HEK293 (cell line): ENCODE measurements around the gene GALR2.

Experiments
- CTCF ChIA-PET: fragments of 350-600 bp; formaldehyde crosslinking; extraction: SDS; loops from one replicate; lab custom pipeline; 2021; ENCODE audit warnings: antibody characterized with exemption; lab: Yijun Ruan, JAX
- POLR2A ChIA-PET: fragments of 300-600 bp; formaldehyde crosslinking; extraction: SDS; loops from one replicate; lab custom pipeline; 2020; ENCODE audit warnings: antibody characterized with exemption, inconsistent platforms; lab: Yijun Ruan, JAX
- H3K27ac ChIP-seq: fragments of 200-500 bp; sonication (Bioruptor generic); 2 replicates; pipeline ENCODE4 v1.5.1; 2014; ENCODE audit warnings: low read depth, low read length, control low read depth, inconsistent platforms; ENCODE audit errors: extremely low read depth
- H3K36me3 ChIP-seq, 2 experiments: fragments of 200-500 bp in 1 of 2; sonication (Bioruptor generic) in 1 of 2; 1 replicate in 1 of 2; 2 replicates in 1 of 2; pipeline ENCODE4 v1.5.1; 2014 to 2017; ENCODE audit warnings: inconsistent platforms in 2 of 2, low read length in 2 of 2; ENCODE audit not compliant: control insufficient read depth in 2 of 2, insufficient read depth in 1 of 2
- H3K4me1 ChIP-seq: fragments of 200-500 bp; sonication (Bioruptor generic); 2 replicates; pipeline ENCODE4 v1.5.1; 2014; ENCODE audit warnings: mild to moderate bottlenecking, low read length, inconsistent platforms; ENCODE audit not compliant: control insufficient read depth, insufficient read depth
- H3K4me3 ChIP-seq: 2 replicates; pipeline ENCODE4 v1.5.1; 2011; ENCODE audit warnings: low read depth, mild to moderate bottlenecking, control low read depth, low read length, moderate library complexity
- H3K9me3 ChIP-seq: fragments of 200-500 bp; sonication (Bioruptor generic); 2 replicates; pipeline ENCODE4 v1.5.1; 2014; ENCODE audit warnings: low read depth, low read length, inconsistent platforms; ENCODE audit not compliant: control insufficient read depth, insufficient read depth
- BCL6B ChIP-seq: fragments of 450-650 bp; formaldehyde crosslinking; IDR thresholded peaks from 2 replicates; pipeline ENCODE4 v1.5.1; 2017; ENCODE audit warnings: missing biosample characterization, missing genetic modification characterization
- EGR2 ChIP-seq: fragments of 450-650 bp; formaldehyde crosslinking; IDR thresholded peaks from 2 replicates; pipeline ENCODE4 v1.5.1; 2016; ENCODE audit warnings: low read depth, missing biosample characterization, missing genetic modification characterization
- GLIS2 ChIP-seq: fragments of 450-650 bp; formaldehyde crosslinking; IDR thresholded peaks from 2 replicates; pipeline ENCODE4 v1.5.1; 2016; ENCODE audit warnings: missing biosample characterization, missing genetic modification characterization
- HOXD13 ChIP-seq: sonication (generic); formaldehyde crosslinking; IDR thresholded peaks from 2 replicates; pipeline ENCODE4 v1.8.0; 2022; ENCODE audit warnings: missing genetic modification reagents, borderline replicate concordance
- KLF1 ChIP-seq: fragments of 450-650 bp; formaldehyde crosslinking; IDR thresholded peaks from 2 replicates; pipeline ENCODE4 v1.5.1; 2016; ENCODE audit warnings: missing biosample characterization, missing genetic modification characterization
- KLF10 ChIP-seq: fragments of 450-650 bp; IDR thresholded peaks from 2 replicates; pipeline ENCODE4 v1.5.1; 2018; ENCODE audit warnings: missing biosample characterization, mild to moderate bottlenecking, missing genetic modification characterization
- SALL2 ChIP-seq: fragments of 450-650 bp; formaldehyde crosslinking; IDR thresholded peaks from 2 replicates; pipeline ENCODE4 v1.5.0; 2017; ENCODE audit warnings: missing biosample characterization, mild to moderate bottlenecking, missing genetic modification characterization, borderline replicate concordance
- SETDB1 ChIP-seq: IDR thresholded peaks from one replicate; pipeline ENCODE4 v1.6.1; 2017; ENCODE audit warnings: mild to moderate bottlenecking, low read length, moderate library complexity, mixed read lengths; ENCODE audit not compliant: insufficient read length
- ZFP69B ChIP-seq: fragments of 450-650 bp; formaldehyde crosslinking; IDR thresholded peaks from 2 replicates; pipeline ENCODE4 v1.5.1; 2016; ENCODE audit warnings: missing biosample characterization, missing genetic modification characterization
- ZNF10 ChIP-seq: fragments of 450-650 bp; formaldehyde crosslinking; IDR thresholded peaks from 2 replicates; pipeline ENCODE4 v1.5.1; 2017; ENCODE audit warnings: missing biosample characterization, missing genetic modification characterization
- ZNF394 ChIP-seq: fragments of 450-650 bp; formaldehyde crosslinking; IDR thresholded peaks from 2 replicates; pipeline ENCODE4 v1.5.1; 2016; ENCODE audit warnings: missing biosample characterization, missing genetic modification characterization, mild to moderate bottlenecking, moderate library complexity, borderline replicate concordance
- ZNF449 ChIP-seq: fragments of 450-650 bp; formaldehyde crosslinking; IDR thresholded peaks from 2 replicates; pipeline ENCODE4 v1.5.1; 2017; ENCODE audit warnings: missing biosample characterization, mild to moderate bottlenecking, missing genetic modification characterization, moderate library complexity
- ZNF654 ChIP-seq: fragments of 450-650 bp; formaldehyde crosslinking; IDR thresholded peaks from 2 replicates; pipeline ENCODE4 v1.5.1; 2016; ENCODE audit warnings: low read depth, missing biosample characterization, missing genetic modification characterization
- ZNF670 ChIP-seq: fragments of 450-650 bp; formaldehyde crosslinking; IDR thresholded peaks from 2 replicates; pipeline ENCODE4 v1.5.1; 2016; ENCODE audit warnings: missing biosample characterization, missing genetic modification characterization, low read depth
- ZNF677 ChIP-seq: fragments of 450-650 bp; IDR thresholded peaks from 2 replicates; pipeline ENCODE4 v1.5.0; 2018; ENCODE audit warnings: missing biosample characterization, mild to moderate bottlenecking, missing genetic modification characterization, moderate library complexity
- ZNF830 ChIP-seq: fragments of 450-650 bp; IDR thresholded peaks from 2 replicates; pipeline ENCODE4 v1.5.0; 2018; ENCODE audit warnings: missing biosample characterization, missing genetic modification characterization, low read depth, mild to moderate bottlenecking, moderate library complexity
- ZSCAN4 ChIP-seq: fragments of 450-650 bp; formaldehyde crosslinking; IDR thresholded peaks from 2 replicates; pipeline ENCODE4 v1.5.1; 2017; ENCODE audit warnings: missing biosample characterization, missing genetic modification characterization
- TF ChIP-seq, protein P1 (sequence below): fragments of 450-650 bp; formaldehyde crosslinking; IDR thresholded peaks from 2 replicates; pipeline ENCODE4 v1.5.1; 2016; ENCODE audit warnings: missing biosample characterization, missing genetic modification characterization, borderline replicate concordance
- TF ChIP-seq, protein P2 (sequence below): fragments of 450-650 bp; formaldehyde crosslinking; IDR thresholded peaks from 2 replicates; pipeline ENCODE4 v1.5.1; 2016; ENCODE audit warnings: missing biosample characterization, missing genetic modification characterization, low read depth
- TF ChIP-seq, protein P3 (sequence below): fragments of 450-650 bp; formaldehyde crosslinking; IDR thresholded peaks from 2 replicates; pipeline ENCODE4 v1.5.1; 2016; ENCODE audit warnings: missing biosample characterization, missing genetic modification characterization
- TF ChIP-seq, protein P4 (sequence below): fragments of 450-650 bp; IDR thresholded peaks from 2 replicates; pipeline ENCODE4 v1.5.1; 2018; ENCODE audit warnings: missing biosample characterization, mild to moderate bottlenecking, missing genetic modification characterization

GALR2 gene

DNA sequence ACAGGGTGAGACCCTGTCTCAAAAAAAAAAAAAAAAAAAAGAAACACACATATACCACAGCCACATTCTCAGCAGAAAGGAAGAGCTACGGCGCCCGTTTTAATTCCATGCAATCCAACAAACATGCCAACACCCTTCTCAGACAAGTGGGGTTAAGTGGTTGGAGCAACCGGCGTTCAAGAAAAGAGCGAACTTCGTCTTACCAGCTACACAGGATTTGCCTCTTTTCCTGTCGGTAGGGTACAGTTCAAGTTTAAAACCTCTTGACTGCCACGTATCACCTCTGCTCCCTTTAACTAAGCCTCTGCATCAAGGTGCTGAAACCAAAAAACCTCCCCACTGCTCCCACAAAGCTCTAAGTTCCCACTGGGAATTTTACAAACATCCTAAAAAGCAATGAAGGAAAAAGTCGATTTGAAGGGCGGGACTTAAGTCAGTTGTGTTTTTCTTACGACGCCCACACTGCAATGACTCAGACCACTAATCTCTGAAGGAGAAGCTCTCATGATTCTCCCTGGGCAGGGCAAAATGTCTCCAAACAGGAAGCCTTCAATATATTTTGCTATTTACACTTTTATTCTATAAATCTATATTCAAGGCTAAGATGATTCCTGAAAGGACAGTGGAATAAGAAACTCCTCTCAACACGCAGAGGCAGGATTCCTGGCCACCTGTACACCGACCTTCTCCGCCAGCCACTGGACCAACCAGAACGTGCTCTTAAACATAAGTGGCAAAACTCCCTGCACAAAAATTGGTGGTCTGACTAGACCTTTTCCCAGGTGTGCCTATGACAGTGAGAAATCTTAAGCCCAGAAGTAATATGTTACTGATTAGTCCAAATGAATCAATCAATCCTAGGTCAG lies 21.1 kb upstream of the GALR2 start:
- peaks cover 65 to 93% of the 10 kb centered on the region in 2 experiments for H3K36me3 ChIP-seq
- H3K4me3 ChIP-seq, result no peak overlapping the region
- H3K27ac ChIP-seq, result no peak overlapping the region; the same call in 1 of the 2 replicates
- CTCF ChIA-PET, result interaction anchor here (7.1 kb wide), 1 partner anchor 40 kb away, joined by 58 read pairs; no protein-coding TSS in a partner anchor
- POLR2A ChIA-PET, result interaction anchor here (0.6 to 2.3 kb wide), 5 partner anchors 11 to 686 kb away, joined by 3 to 5 read pairs (median 5); partner anchors contain the start of gene SRP68
- H3K4me1 ChIP-seq, result peaks cover 5% of the 10 kb centered on the region
- no peaks in the 10 kb centered on the region for H3K9me3 ChIP-seq
- no peak for TF ChIP-seq ZNF654
- no peak for TF ChIP-seq ZNF670 (tag by site-specific recombination)
- no peak for TF ChIP-seq ZSCAN4
- TF ChIP-seq, protein P1, sequence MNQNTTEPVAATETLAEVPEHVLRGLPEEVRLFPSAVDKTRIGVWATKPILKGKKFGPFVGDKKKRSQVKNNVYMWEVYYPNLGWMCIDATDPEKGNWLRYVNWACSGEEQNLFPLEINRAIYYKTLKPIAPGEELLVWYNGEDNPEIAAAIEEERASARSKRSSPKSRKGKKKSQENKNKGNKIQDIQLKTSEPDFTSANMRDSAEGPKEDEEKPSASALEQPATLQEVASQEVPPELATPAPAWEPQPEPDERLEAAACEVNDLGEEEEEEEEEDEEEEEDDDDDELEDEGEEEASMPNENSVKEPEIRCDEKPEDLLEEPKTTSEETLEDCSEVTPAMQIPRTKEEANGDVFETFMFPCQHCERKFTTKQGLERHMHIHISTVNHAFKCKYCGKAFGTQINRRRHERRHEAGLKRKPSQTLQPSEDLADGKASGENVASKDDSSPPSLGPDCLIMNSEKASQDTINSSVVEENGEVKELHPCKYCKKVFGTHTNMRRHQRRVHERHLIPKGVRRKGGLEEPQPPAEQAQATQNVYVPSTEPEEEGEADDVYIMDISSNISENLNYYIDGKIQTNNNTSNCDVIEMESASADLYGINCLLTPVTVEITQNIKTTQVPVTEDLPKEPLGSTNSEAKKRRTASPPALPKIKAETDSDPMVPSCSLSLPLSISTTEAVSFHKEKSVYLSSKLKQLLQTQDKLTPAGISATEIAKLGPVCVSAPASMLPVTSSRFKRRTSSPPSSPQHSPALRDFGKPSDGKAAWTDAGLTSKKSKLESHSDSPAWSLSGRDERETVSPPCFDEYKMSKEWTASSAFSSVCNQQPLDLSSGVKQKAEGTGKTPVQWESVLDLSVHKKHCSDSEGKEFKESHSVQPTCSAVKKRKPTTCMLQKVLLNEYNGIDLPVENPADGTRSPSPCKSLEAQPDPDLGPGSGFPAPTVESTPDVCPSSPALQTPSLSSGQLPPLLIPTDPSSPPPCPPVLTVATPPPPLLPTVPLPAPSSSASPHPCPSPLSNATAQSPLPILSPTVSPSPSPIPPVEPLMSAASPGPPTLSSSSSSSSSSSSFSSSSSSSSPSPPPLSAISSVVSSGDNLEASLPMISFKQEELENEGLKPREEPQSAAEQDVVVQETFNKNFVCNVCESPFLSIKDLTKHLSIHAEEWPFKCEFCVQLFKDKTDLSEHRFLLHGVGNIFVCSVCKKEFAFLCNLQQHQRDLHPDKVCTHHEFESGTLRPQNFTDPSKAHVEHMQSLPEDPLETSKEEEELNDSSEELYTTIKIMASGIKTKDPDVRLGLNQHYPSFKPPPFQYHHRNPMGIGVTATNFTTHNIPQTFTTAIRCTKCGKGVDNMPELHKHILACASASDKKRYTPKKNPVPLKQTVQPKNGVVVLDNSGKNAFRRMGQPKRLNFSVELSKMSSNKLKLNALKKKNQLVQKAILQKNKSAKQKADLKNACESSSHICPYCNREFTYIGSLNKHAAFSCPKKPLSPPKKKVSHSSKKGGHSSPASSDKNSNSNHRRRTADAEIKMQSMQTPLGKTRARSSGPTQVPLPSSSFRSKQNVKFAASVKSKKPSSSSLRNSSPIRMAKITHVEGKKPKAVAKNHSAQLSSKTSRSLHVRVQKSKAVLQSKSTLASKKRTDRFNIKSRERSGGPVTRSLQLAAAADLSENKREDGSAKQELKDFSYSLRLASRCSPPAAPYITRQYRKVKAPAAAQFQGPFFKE (tag by site-specific recombination), result no peak
- peak; percentile 30; the same call in 1 of the 2 replicates for TF ChIP-seq EGR2 (tag by site-specific recombination)
- TF ChIP-seq KLF10 (tag by site-specific recombination), result no peak
- TF ChIP-seq ZNF394 (tag by site-specific recombination), result peak; percentile 72
- TF ChIP-seq, protein P2, sequence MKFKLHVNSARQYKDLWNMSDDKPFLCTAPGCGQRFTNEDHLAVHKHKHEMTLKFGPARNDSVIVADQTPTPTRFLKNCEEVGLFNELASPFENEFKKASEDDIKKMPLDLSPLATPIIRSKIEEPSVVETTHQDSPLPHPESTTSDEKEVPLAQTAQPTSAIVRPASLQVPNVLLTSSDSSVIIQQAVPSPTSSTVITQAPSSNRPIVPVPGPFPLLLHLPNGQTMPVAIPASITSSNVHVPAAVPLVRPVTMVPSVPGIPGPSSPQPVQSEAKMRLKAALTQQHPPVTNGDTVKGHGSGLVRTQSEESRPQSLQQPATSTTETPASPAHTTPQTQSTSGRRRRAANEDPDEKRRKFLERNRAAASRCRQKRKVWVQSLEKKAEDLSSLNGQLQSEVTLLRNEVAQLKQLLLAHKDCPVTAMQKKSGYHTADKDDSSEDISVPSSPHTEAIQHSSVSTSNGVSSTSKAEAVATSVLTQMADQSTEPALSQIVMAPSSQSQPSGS (tag by site-specific recombination), result no peak
- TF ChIP-seq GLIS2 (tag by site-specific recombination), result no peak
- no peak for TF ChIP-seq ZNF10 (tag by site-specific recombination)
- no peak for TF ChIP-seq ZNF677 (tag by site-specific recombination)
- TF ChIP-seq, protein P3, sequence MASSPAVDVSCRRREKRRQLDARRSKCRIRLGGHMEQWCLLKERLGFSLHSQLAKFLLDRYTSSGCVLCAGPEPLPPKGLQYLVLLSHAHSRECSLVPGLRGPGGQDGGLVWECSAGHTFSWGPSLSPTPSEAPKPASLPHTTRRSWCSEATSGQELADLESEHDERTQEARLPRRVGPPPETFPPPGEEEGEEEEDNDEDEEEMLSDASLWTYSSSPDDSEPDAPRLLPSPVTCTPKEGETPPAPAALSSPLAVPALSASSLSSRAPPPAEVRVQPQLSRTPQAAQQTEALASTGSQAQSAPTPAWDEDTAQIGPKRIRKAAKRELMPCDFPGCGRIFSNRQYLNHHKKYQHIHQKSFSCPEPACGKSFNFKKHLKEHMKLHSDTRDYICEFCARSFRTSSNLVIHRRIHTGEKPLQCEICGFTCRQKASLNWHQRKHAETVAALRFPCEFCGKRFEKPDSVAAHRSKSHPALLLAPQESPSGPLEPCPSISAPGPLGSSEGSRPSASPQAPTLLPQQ (tag by site-specific recombination), result no peak
- no peak for TF ChIP-seq HOXD13 (CRISPR knock-in tag)
- no peak for TF ChIP-seq SETDB1
- TF ChIP-seq ZNF449 (tag by site-specific recombination), result no peak
- TF ChIP-seq KLF1 (tag by site-specific recombination), result peak; percentile 44
- no peak for TF ChIP-seq BCL6B (tag by site-specific recombination)
- no peak for TF ChIP-seq SALL2
- TF ChIP-seq, protein P4, sequence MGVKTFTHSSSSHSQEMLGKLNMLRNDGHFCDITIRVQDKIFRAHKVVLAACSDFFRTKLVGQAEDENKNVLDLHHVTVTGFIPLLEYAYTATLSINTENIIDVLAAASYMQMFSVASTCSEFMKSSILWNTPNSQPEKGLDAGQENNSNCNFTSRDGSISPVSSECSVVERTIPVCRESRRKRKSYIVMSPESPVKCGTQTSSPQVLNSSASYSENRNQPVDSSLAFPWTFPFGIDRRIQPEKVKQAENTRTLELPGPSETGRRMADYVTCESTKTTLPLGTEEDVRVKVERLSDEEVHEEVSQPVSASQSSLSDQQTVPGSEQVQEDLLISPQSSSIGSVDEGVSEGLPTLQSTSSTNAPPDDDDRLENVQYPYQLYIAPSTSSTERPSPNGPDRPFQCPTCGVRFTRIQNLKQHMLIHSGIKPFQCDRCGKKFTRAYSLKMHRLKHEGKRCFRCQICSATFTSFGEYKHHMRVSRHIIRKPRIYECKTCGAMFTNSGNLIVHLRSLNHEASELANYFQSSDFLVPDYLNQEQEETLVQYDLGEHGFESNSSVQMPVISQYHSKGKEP, result no peak
- no peak for TF ChIP-seq ZFP69B (tag by site-specific recombination)
- no peak for TF ChIP-seq ZNF830 (tag by site-specific recombination)
